H9 (cell line): Measurements from ENCODE around the gene TOMM7. TPM values are rescaled to one million over a fixed set of nuclear protein-coding genes. Genes with fewer than 3 reads are reported as not detected.

Experiments
- DNase-seq: peaks from one replicate; pipeline ENCODE4 v3.0.0-alpha.2; 2017
- H2AFZ ChIP-seq: one replicate; pipeline ENCODE4 v1.6.1; 2013; ENCODE audit warnings: mild to moderate bottlenecking, low read length, control low read depth, moderate library complexity
- H2AK5ac ChIP-seq: 2 replicates; pipeline ENCODE4 v1.6.1; 2013; ENCODE audit warnings: low read length, control low read depth, mixed read lengths; ENCODE audit not compliant: insufficient read length
- H2BK120ac ChIP-seq: one replicate; pipeline ENCODE4 v1.6.1; 2013; ENCODE audit warnings: low read depth, mild to moderate bottlenecking, low read length, control low read depth, inconsistent platforms; ENCODE audit not compliant: poor library complexity, severe bottlenecking
- H2BK12ac ChIP-seq: 2 replicates; pipeline ENCODE4 v1.6.1; 2013; ENCODE audit warnings: low read length, control low read depth, mixed read lengths, low read depth; ENCODE audit not compliant: insufficient read length
- H2BK15ac ChIP-seq: 2 replicates; pipeline ENCODE4 v1.6.1; 2013; ENCODE audit warnings: low read depth, low read length, control low read depth
- H2BK20ac ChIP-seq: one replicate; pipeline ENCODE4 v1.6.1; 2013; ENCODE audit warnings: low read depth, mild to moderate bottlenecking, low read length, control low read depth, inconsistent platforms; ENCODE audit not compliant: poor library complexity, severe bottlenecking
- H2BK5ac ChIP-seq: 2 replicates; pipeline ENCODE4 v1.6.1; 2013; ENCODE audit warnings: low read length, control low read depth, mixed read lengths; ENCODE audit not compliant: insufficient read length
- H3K14ac ChIP-seq: 2 replicates; pipeline ENCODE4 v1.6.1; 2013; ENCODE audit warnings: low read length, control low read depth; ENCODE audit not compliant: insufficient read depth
- H3K18ac ChIP-seq: 2 replicates; pipeline ENCODE4 v1.6.1; 2013; ENCODE audit warnings: low read depth, mild to moderate bottlenecking, mixed read lengths, low read length, control low read depth; ENCODE audit not compliant: insufficient read length
- H3K23ac ChIP-seq: 2 replicates; pipeline ENCODE4 v1.6.1; 2013; ENCODE audit warnings: low read length, control low read depth, mixed read lengths, low read depth; ENCODE audit not compliant: insufficient read length
- H3K23me2 ChIP-seq: 2 replicates; pipeline ENCODE4 v1.6.1; 2013; ENCODE audit warnings: low read depth, mild to moderate bottlenecking, mixed read lengths, low read length, control low read depth; ENCODE audit not compliant: insufficient read length, poor library complexity, severe bottlenecking
- H3K27ac ChIP-seq: 2 replicates; pipeline ENCODE4 v1.5.1; 2013; ENCODE audit warnings: low read length, control low read depth, mixed read lengths, low read depth; ENCODE audit not compliant: insufficient read length
- H3K27me3 ChIP-seq: 2 replicates; pipeline ENCODE4 v1.6.1; 2013; ENCODE audit warnings: low read length, control low read depth, inconsistent platforms; ENCODE audit not compliant: insufficient read depth
- H3K4ac ChIP-seq: 2 replicates; pipeline ENCODE4 v1.6.1; 2013; ENCODE audit warnings: low read depth, mild to moderate bottlenecking, control low read depth, inconsistent platforms, low read length, moderate library complexity
- H3K4me1 ChIP-seq: 2 replicates; pipeline ENCODE4 v1.6.1; 2013; ENCODE audit warnings: low read length, control low read depth, inconsistent platforms; ENCODE audit not compliant: insufficient read depth
- H3K4me2 ChIP-seq: 2 replicates; pipeline ENCODE4 v1.6.1; 2013; ENCODE audit warnings: low read length, control low read depth, mixed read lengths; ENCODE audit not compliant: insufficient read length, insufficient read depth
- H3K56ac ChIP-seq: 2 replicates; pipeline ENCODE4 v1.6.1; 2013; ENCODE audit warnings: low read depth, mild to moderate bottlenecking, mixed read lengths, low read length, control low read depth; ENCODE audit not compliant: insufficient read length
- H3K79me1 ChIP-seq: 2 replicates; pipeline ENCODE4 v1.6.1; 2013; ENCODE audit warnings: low read depth, mild to moderate bottlenecking, moderate library complexity, low read length, control low read depth, inconsistent platforms; ENCODE audit not compliant: insufficient read depth, poor library complexity, severe bottlenecking
- H3K79me2 ChIP-seq: 2 replicates; pipeline ENCODE4 v1.6.1; 2013; ENCODE audit warnings: low read length, control low read depth, inconsistent platforms; ENCODE audit not compliant: insufficient read depth
- H3K9ac ChIP-seq: 2 replicates; pipeline ENCODE4 v1.6.1; 2013; ENCODE audit warnings: low read length, control low read depth, mixed read lengths; ENCODE audit not compliant: insufficient read length; ENCODE audit errors: extremely low read depth
- H3K9me3 ChIP-seq: one replicate; pipeline ENCODE4 v1.6.1; 2013; ENCODE audit warnings: low read depth, low read length, inconsistent platforms; ENCODE audit not compliant: control insufficient read depth
- H3T11ph ChIP-seq: one replicate; pipeline ENCODE4 v1.6.1; 2013; ENCODE audit warnings: mild to moderate bottlenecking, low read length, control low read depth, inconsistent platforms
- H4K20me1 ChIP-seq: one replicate; pipeline ENCODE4 v1.6.1; 2013; ENCODE audit not compliant: control insufficient read depth, insufficient read length, insufficient read depth
- H4K5ac ChIP-seq: 2 replicates; pipeline ENCODE4 v1.6.1; 2013; ENCODE audit warnings: low read depth, mild to moderate bottlenecking, mixed read lengths, low read length, control low read depth; ENCODE audit not compliant: insufficient read length
- H4K8ac ChIP-seq: replicated peaks from 2 replicates; pipeline ENCODE4 v1.6.1; 2013; ENCODE audit warnings: low read length, control low read depth, mixed read lengths, low read depth; ENCODE audit not compliant: insufficient read length
- H4K91ac ChIP-seq: 2 replicates; pipeline ENCODE4 v1.6.1; 2013; ENCODE audit warnings: low read depth, mild to moderate bottlenecking, moderate library complexity, mixed read lengths, low read length, control low read depth; ENCODE audit not compliant: insufficient read length
- H3K27ac Mint-ChIP-seq, 3 experiments: 2 replicates in 2 of 3; 3 replicates in 1 of 3; pipeline ENCODE4 v1.8.0; 2020 to 2021; ENCODE audit warnings: mixed read lengths in 3 of 3, mild to moderate bottlenecking in 1 of 3, moderate library complexity in 1 of 3
- H3K27me3 Mint-ChIP-seq: 2 replicates; pipeline ENCODE4 v1.8.0; 2021; ENCODE audit warnings: low read depth, mild to moderate bottlenecking, moderate library complexity, mixed read lengths
- H3K36me3 Mint-ChIP-seq, 3 experiments: 2 replicates in 2 of 3; 3 replicates in 1 of 3; pipeline ENCODE4 v1.8.0; 2020 to 2021; ENCODE audit warnings: low read depth in 3 of 3, mixed read lengths in 3 of 3; ENCODE audit not compliant: insufficient read depth in 1 of 3
- H3K4me1 Mint-ChIP-seq, 2 experiments: 2 replicates each; pipeline ENCODE4 v1.8.0; 2020; ENCODE audit warnings: mixed read lengths in 2 of 2
- H3K4me3 Mint-ChIP-seq, 2 experiments: 2 replicates in 1 of 2; 3 replicates in 1 of 2; pipeline ENCODE4 v1.8.0; 2020 to 2021; ENCODE audit warnings: mild to moderate bottlenecking in 2 of 2, mixed read lengths in 2 of 2, moderate library complexity in 1 of 2
- H3K9me3 Mint-ChIP-seq, 2 experiments: 2 replicates in 1 of 2; 3 replicates in 1 of 2; pipeline ENCODE4 v1.8.0; 2020; ENCODE audit warnings: mild to moderate bottlenecking in 2 of 2, mixed read lengths in 2 of 2, moderate library complexity in 1 of 2
- WGBS: extraction: QIAGEN DNeasy Blood & Tissue Kit; methylation state at CpG from one replicate; pipeline ENCODE4 v1.1.7; 2013; ENCODE audit warnings: missing lambda C conversion rate, low lambda C conversion rate, mixed read lengths; ENCODE audit not compliant: insufficient read length; ENCODE audit errors: extremely low coverage; 5-methylcytosine and 5-hydroxymethylcytosine counted together
- total RNA-seq: library from RNA; stranded (reverse); gene quantifications from 2 replicates; pipeline ENCODE4 v1.2.1, GENCODE V29; 2021
- TF ChIP-seq, protein P1 (sequence below): fragments of 200-600 bp; sonication (generic); conservative IDR thresholded peaks from 3 replicates; pipeline ENCODE4 v1.8.0; 2021; ENCODE audit warnings: antibody characterized with exemption, mild to moderate bottlenecking

TOMM7 gene
- total RNA-seq, 1 experiment from 2014 or later, result 368 TPM

DNA sequence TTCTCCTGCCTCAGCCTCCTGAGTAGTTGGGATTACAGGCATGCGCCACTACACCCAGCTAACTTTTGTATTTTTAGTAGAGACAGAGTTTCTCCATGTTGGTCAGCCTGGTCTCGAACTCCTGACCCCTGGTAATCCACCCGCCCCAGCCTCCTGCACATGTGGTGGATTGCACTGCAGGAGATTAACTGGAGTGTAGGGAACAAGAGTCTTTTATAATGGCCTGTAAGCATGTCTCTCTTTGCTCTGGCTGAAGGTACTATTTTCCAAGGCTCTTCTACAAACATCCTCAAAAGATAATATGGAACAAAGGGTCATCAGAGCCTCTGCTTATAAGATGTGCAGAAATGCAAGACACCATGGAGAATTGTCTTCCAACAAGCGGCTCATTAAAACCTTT, 3.2 kb downstream of the TOMM7 start:
- H3K4me2 ChIP-seq, result peak overlapping the region; percentile 88
- peak overlapping the region in 1 of 2 experiments; percentile 52; a peak in 1 of 5 replicates for H3K4me3 Mint-ChIP-seq

More for the DNA sequence above, 3.2 kb downstream of the TOMM7 start:
- no peak overlapping the region for H2BK15ac ChIP-seq
- no peak overlapping the region for H4K8ac ChIP-seq
- H2AFZ ChIP-seq, result no peak overlapping the region
- H3K4me1 ChIP-seq, result peaks cover 5% of the 10 kb centered on the region; the same call in 1 of the 2 replicates
- H3K23me2 ChIP-seq, result peaks cover 8% of the 10 kb centered on the region
- H3K79me2 ChIP-seq, result peaks cover 22% of the 10 kb centered on the region; the same call in 1 of the 2 replicates
- TF ChIP-seq, protein P1, sequence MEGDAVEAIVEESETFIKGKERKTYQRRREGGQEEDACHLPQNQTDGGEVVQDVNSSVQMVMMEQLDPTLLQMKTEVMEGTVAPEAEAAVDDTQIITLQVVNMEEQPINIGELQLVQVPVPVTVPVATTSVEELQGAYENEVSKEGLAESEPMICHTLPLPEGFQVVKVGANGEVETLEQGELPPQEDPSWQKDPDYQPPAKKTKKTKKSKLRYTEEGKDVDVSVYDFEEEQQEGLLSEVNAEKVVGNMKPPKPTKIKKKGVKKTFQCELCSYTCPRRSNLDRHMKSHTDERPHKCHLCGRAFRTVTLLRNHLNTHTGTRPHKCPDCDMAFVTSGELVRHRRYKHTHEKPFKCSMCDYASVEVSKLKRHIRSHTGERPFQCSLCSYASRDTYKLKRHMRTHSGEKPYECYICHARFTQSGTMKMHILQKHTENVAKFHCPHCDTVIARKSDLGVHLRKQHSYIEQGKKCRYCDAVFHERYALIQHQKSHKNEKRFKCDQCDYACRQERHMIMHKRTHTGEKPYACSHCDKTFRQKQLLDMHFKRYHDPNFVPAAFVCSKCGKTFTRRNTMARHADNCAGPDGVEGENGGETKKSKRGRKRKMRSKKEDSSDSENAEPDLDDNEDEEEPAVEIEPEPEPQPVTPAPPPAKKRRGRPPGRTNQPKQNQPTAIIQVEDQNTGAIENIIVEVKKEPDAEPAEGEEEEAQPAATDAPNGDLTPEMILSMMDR, result no peak
- Mint-ChIP-seq H3K9me3 (no peaks in the 10 kb centered on the region), H3K27me3 (no peaks in the 10 kb centered on the region), H3K36me3 (peaks cover 33 to 50% (median 43%) of the 10 kb centered on the region in 3 experiments), H3K27ac (peak overlapping the region in 1 of 3 experiments; percentile 35; a peak in 1 of 7 replicates), H3K4me1 (peaks cover 25 to 27% of the 10 kb centered on the region in 2 experiments)
- peak overlapping the region; percentile 33 for H3K23ac ChIP-seq
- no peaks in the 10 kb centered on the region for H4K20me1 ChIP-seq
- no peak overlapping the region for H3K9ac ChIP-seq
- H4K91ac ChIP-seq, result no peak overlapping the region
- no peak overlapping the region for H4K5ac ChIP-seq
- H3K18ac ChIP-seq, result no peak overlapping the region
- no peak overlapping the region for H2BK20ac ChIP-seq
- no peak overlapping the region for H2BK5ac ChIP-seq
- H3K27ac ChIP-seq, result no peak overlapping the region
- peak overlapping the region; percentile 23 for H2BK120ac ChIP-seq
- H2BK12ac ChIP-seq, result no peak overlapping the region
- H3K4ac ChIP-seq, result no peak overlapping the region
- H3T11ph ChIP-seq, result no peak overlapping the region
- no peak overlapping the region for H3K56ac ChIP-seq
- peaks cover 5% of the 10 kb centered on the region for H3K79me1 ChIP-seq
- WGBS, result no CpG with 5 or more reads among the region's 4 CpGs
- H3K27me3 ChIP-seq, result no peaks in the 10 kb centered on the region
- H3K14ac ChIP-seq, result no peak overlapping the region
- H2AK5ac ChIP-seq, result no peak overlapping the region
- H3K9me3 ChIP-seq, result no peaks in the 10 kb centered on the region
- no peak for DNase-seq
